Neural progenitor cell (in vitro differentiated cells): ENCODE results near the gene EFS.

Experiments
- CTCF ChIP-seq: fragments of 200-600 bp; sonication (generic); IDR thresholded peaks from 2 replicates; pipeline ENCODE4 v1.5.1; 2017; ENCODE audit warnings: antibody characterized with exemption, mild to moderate bottlenecking
- EZH2 ChIP-seq: fragments of 200-600 bp; sonication (generic); IDR thresholded peaks from 2 replicates; pipeline ENCODE4 v1.6.1; 2017; ENCODE audit warnings: antibody characterized with exemption, mild to moderate bottlenecking, moderate library complexity

DNA sequence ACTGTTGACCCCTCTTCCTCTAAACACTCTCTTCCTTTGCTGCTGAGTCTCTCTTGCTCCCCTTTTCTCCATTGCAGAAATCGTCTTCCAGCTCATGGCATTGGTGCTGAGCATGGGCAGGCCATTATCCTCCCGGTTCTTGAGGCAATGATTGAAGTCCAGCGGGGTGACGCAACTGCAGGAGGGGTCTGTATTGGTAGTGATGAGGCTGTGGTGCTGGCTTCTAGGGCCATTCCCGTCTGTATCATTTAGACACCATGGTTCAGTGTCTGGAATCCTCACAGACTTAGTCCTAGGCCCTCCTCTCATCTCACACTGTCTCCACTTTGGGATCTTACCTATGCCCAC is 11.6 kb downstream of the EFS start:
- TF ChIP-seq CTCF (no peak), EZH2 (no peak)
